K562 (cell line): ENCODE results near the gene USP49. TPM values are rescaled to one million over a fixed set of nuclear protein-coding genes. Genes with fewer than 3 reads are reported as not detected.

Experiments used
- ATAC-seq: fragments of 200-7000 bp; cut with Tn5 transposase; 3 replicates; pipeline ENCODE4 v1.9.1; 2020; ENCODE audit warnings: moderate library complexity
- BruUV-seq: library from RNA; stranded (reverse); fragments of 400-500 nt; replicated peaks from 2 replicates; lab custom pipeline; 2021; lab: Mats Ljungman, UMichigan
- CTCF ChIA-PET: fragments of 300-600 bp; formaldehyde crosslinking; extraction: SDS; loops from one replicate; lab custom pipeline; 2021; ENCODE audit warnings: low intra/inter-chr PET ratio; lab: Yijun Ruan, JAX
- POLR2A ChIA-PET: fragments of 300-600, 350-650 bp; sonication (Branson Sonifier 250); formaldehyde crosslinking; extraction: SDS; loops from one replicate; lab custom pipeline; 2021; ENCODE audit warnings: antibody characterized with exemption, inconsistent platforms; lab: Yijun Ruan, JAX
- DNase-seq, 4 experiments: peaks; one replicate each; pipeline versions ENCODE4 v3.0.0 to v3.0.0-alpha.2; 2011 to 2018; ENCODE audit warnings: low spot score in 3 of 4, mixed read lengths in 3 of 4; ENCODE audit errors: extremely low read depth in 1 of 4
- FAIRE-seq: peaks from 2 replicates; lab custom pipeline; 2011; peaks lifted over from hg19 to GRCh38; lab: Jason Lieb, UNC
- H2AFZ ChIP-seq: 2 replicates; pipeline ENCODE4 v1.6.0; 2011; ENCODE audit warnings: low read depth, low read length, control low read depth, inconsistent platforms
- H3K27ac ChIP-seq: fragments of 200-600 bp; 3 replicates; pipeline ENCODE4 v1.8.0; 2011; ENCODE audit warnings: low read depth, mild to moderate bottlenecking, control low read depth, inconsistent platforms, low read length, moderate library complexity, mixed read lengths; ENCODE audit errors: extremely low read depth
- H3K27me3 ChIP-seq, 2 experiments: fragments of 300-600 bp in 1 of 2; 2 replicates in 1 of 2; 3 replicates in 1 of 2; pipeline versions ENCODE4 v1.6.0 to v1.8.0; 2011; ENCODE audit warnings: inconsistent platforms in 2 of 2, low read length in 2 of 2, mild to moderate bottlenecking in 1 of 2, mixed read lengths in 1 of 2, moderate library complexity in 1 of 2; ENCODE audit not compliant: control insufficient read depth in 2 of 2, insufficient read depth in 2 of 2
- H3K36me3 ChIP-seq: fragments of 300-600 bp; 3 replicates; pipeline ENCODE4 v1.8.0; 2011; ENCODE audit warnings: mild to moderate bottlenecking, low read length, inconsistent platforms; ENCODE audit not compliant: control insufficient read depth, insufficient read depth
- H3K4me1 ChIP-seq, 2 experiments: fragments of 200-600 bp in 1 of 2; replicated peaks in 1 of 2; 2 replicates in 1 of 2; 3 replicates in 1 of 2; pipeline versions ENCODE4 v1.5.1 to v1.8.0; 2011; ENCODE audit warnings: inconsistent platforms in 2 of 2, low read length in 2 of 2, mild to moderate bottlenecking in 1 of 2, mixed read lengths in 1 of 2, moderate library complexity in 1 of 2; ENCODE audit not compliant: control insufficient read depth in 2 of 2, insufficient read depth in 2 of 2
- H3K4me2 ChIP-seq: 2 replicates; pipeline ENCODE4 v1.6.1; 2011; ENCODE audit warnings: low read length, control low read depth, inconsistent platforms, mixed read lengths; ENCODE audit not compliant: insufficient read depth
- H3K4me3 ChIP-seq: fragments of 200-600 bp; sonication (generic), shearing (Covaris generic); 2 replicates; pipeline ENCODE4 v1.5.1; 2016; ENCODE audit warnings: control low read depth, inconsistent platforms
- H3K79me2 ChIP-seq: fragments of 200-600 bp; 3 replicates; pipeline ENCODE4 v1.8.0; 2011; ENCODE audit warnings: low read length, inconsistent platforms; ENCODE audit not compliant: control insufficient read depth, insufficient read depth
- H3K9ac ChIP-seq, 2 experiments: 2 replicates each; pipeline versions ENCODE4 v1.6.0 to v1.6.1; 2011; ENCODE audit warnings: low read depth in 2 of 2, low read length in 2 of 2, control low read depth in 1 of 2, inconsistent platforms in 1 of 2, mild to moderate bottlenecking in 1 of 2, mixed read lengths in 1 of 2; ENCODE audit not compliant: insufficient read depth in 1 of 2
- H3K9me1 ChIP-seq: one replicate; pipeline ENCODE4 v1.6.0; 2011; ENCODE audit warnings: inconsistent platforms, mild to moderate bottlenecking, low read length, moderate library complexity; ENCODE audit not compliant: control insufficient read depth, insufficient read depth
- H3K9me3 ChIP-seq: replicated peaks from 2 replicates; pipeline ENCODE4 v1.5.1; 2011; ENCODE audit warnings: low read depth, low read length, inconsistent platforms; ENCODE audit not compliant: control insufficient read depth, insufficient read depth
- H4K20me1 ChIP-seq: replicated peaks from 2 replicates; pipeline ENCODE4 v1.6.1; 2011; ENCODE audit warnings: low read length, inconsistent platforms, mixed read lengths; ENCODE audit not compliant: control insufficient read depth, insufficient read depth
- CBX8 ChIP-seq: fragments of 200-600 bp; sonication (generic); IDR thresholded peaks from 2 replicates; pipeline ENCODE4 v1.6.1; 2012; ENCODE audit warnings: borderline replicate concordance, mixed run types, low read depth, mild to moderate bottlenecking, moderate library complexity, mixed read lengths, low read length, control low read depth, inconsistent platforms; ENCODE audit not compliant: poor library complexity, severe bottlenecking; ENCODE audit errors: extremely low read depth
- CEBPG ChIP-seq, 3 experiments: fragments of 200-800 bp in 1 of 3; sonication (Bioruptor generic) in 1 of 3; sonication (generic) in 1 of 3; formaldehyde crosslinking in 1 of 3; IDR thresholded peaks in 2 of 3; conservative IDR thresholded peaks in 1 of 3; 2 replicates each; pipeline versions ENCODE4 v1.6.1 to v1.8.0; 2016 to 2022; ENCODE audit warnings: missing compliant biosample characterization in 2 of 3, missing genetic modification characterization in 2 of 3, mild to moderate bottlenecking in 1 of 3, missing genetic modification reagents in 1 of 3
- DDX20 ChIP-seq: fragments of 450-650 bp; IDR thresholded peaks from 2 replicates; pipeline ENCODE4 v1.6.1; 2016; ENCODE audit warnings: missing genetic modification characterization, low read depth, mild to moderate bottlenecking, missing compliant biosample characterization, moderate library complexity
- HIVEP1 ChIP-seq: fragments of 250-450 bp; sonication (Bioruptor Pico); IDR thresholded peaks from 2 replicates; pipeline ENCODE4 v1.4.0; 2020; ENCODE audit warnings: mild to moderate bottlenecking
- PHTF2 ChIP-seq: fragments of 250-450 bp; sonication (Bioruptor Pico); IDR thresholded peaks from 2 replicates; pipeline ENCODE4 v1.5.0; 2021; ENCODE audit warnings: mild to moderate bottlenecking
- PRPF4 ChIP-seq: fragments of 200-400 bp; formaldehyde crosslinking; IDR thresholded peaks from one replicate; pipeline ENCODE4 v1.6.1; 2017; ENCODE audit warnings: low read length, low read depth, mild to moderate bottlenecking; ENCODE audit not compliant: insufficient read depth, poor library complexity, severe bottlenecking
- ZFX ChIP-seq: sonication (generic); formaldehyde crosslinking; IDR thresholded peaks from 2 replicates; pipeline ENCODE4 v1.8.0; 2022; ENCODE audit warnings: mild to moderate bottlenecking, missing genetic modification reagents, moderate library complexity
- ZNF507 ChIP-seq: conservative IDR thresholded peaks from 2 replicates; pipeline ENCODE4 v1.6.1; 2017; ENCODE audit warnings: missing genetic modification characterization, missing compliant biosample characterization
- WGBS: fragments of 100-300 bp; shearing (Covaris generic); methylation state at CpG from one replicate; pipeline ENCODE4 v1.1.6; 2016; ENCODE audit warnings: low coverage, mixed read lengths; ENCODE audit not compliant: insufficient coverage; ENCODE audit errors: missing lambda C conversion rate; 5-methylcytosine and 5-hydroxymethylcytosine counted together
- in situ Hi-C: fragments of 300-500 bp; cut with MboI; formaldehyde crosslinking; loops from 4 replicates; pipeline ENCODE4 v1.15.0; 2018; ENCODE audit warnings: inconsistent platforms, mixed read lengths
- intact Hi-C: fragments of 100-400 bp; cut with micrococcal nuclease; formaldehyde crosslinking; loops from 2 replicates; pipeline ENCODE4 v1.14.2; 2022
- polyA plus RNA-seq, 8 experiments: library from polyadenylated mRNA; depleted of rRNA in 4 of 8; stranded (reverse) in 5 of 8; unstranded in 3 of 8; fragments of >200 nt; fragmentation: Nextera tagmentation in 2 of 8; fragmentation: Illumina TruSeq in 1 of 8; extraction: Ambion mirVana in 2 of 8; extraction: Trizol in 1 of 8; gene quantifications; 2 replicates each; pipeline versions ENCODE4 v1.2.1 to v1.2.3, GENCODE V29; 2011 to 2014; ENCODE audit warnings: inconsistent platforms in 1 of 8, missing spikeins in 1 of 8
- total RNA-seq, 7 experiments: library from RNA; depleted of rRNA in 6 of 7; stranded (reverse); fragments of >200 nt in 6 of 7; fragmentation: Illumina TruSeq in 2 of 7; extraction: Trizol in 2 of 7; gene quantifications; 2 replicates each; pipeline versions ENCODE4 v1.2.1 to v1.2.3, GENCODE V29; 2011 to 2021; ENCODE audit warnings: low replicate concordance in 1 of 7
- TF ChIP-seq, protein P1 (sequence below): fragments of 450-650 bp; IDR thresholded peaks from 2 replicates; pipeline ENCODE4 v1.6.1; 2017; ENCODE audit warnings: antibody characterized with exemption

The USP49 gene
- total and polyA plus RNA-seq, 9 of the 15 experiments (the other 6 are each of a cell fraction or from before 2014, with no cell fraction given), result 1.0 to 9.9 (median 6.5) TPM

DNA sequence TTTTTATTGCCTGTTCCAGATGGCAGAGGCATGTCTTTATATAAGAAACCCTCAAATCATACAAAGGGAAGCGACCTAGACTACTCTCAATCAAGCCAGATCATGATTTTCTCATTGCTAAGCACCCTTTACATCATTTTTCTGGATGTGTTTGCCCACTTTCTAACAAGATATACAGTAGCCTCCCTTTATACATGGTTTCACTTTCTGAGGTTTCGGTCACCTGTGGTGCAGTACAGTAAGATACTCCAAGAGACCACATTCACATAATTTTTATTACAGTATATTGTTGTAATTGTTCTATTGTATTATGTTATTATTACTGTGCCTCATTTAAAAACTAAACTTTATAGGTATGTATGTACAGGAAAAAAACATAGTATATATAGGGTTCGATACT is 84.1 kb downstream of the USP49 start:
- H3K27me3 ChIP-seq, result no peaks in the 10 kb centered on the region
- POLR2A ChIA-PET, result no interaction called here
- no peak overlapping the region for H2AFZ ChIP-seq
- no peak for TF ChIP-seq DDX20 (tag)
- no peak for TF ChIP-seq CBX8
- TF ChIP-seq PRPF4, result no peak
- TF ChIP-seq, protein P1, sequence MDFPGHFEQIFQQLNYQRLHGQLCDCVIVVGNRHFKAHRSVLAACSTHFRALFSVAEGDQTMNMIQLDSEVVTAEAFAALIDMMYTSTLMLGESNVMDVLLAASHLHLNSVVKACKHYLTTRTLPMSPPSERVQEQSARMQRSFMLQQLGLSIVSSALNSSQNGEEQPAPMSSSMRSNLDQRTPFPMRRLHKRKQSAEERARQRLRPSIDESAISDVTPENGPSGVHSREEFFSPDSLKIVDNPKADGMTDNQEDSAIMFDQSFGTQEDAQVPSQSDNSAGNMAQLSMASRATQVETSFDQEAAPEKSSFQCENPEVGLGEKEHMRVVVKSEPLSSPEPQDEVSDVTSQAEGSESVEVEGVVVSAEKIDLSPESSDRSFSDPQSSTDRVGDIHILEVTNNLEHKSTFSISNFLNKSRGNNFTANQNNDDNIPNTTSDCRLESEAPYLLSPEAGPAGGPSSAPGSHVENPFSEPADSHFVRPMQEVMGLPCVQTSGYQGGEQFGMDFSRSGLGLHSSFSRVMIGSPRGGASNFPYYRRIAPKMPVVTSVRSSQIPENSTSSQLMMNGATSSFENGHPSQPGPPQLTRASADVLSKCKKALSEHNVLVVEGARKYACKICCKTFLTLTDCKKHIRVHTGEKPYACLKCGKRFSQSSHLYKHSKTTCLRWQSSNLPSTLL, result no peak
- TF ChIP-seq ZFX, result no peak
- no peak for TF ChIP-seq CEBPG (CRISPR knock-in tag; IDR thresholded peaks at IDR 0.05)
- TF ChIP-seq CEBPG (tag; conservative IDR thresholded peaks at IDR 0.05 in 1 of 2, IDR thresholded peaks at IDR 0.05 in 1 of 2), result no peak
- no peak for TF ChIP-seq PHTF2 (CRISPR knock-in tag)
- no peak for TF ChIP-seq ZNF507 (tag)
- no peak for TF ChIP-seq HIVEP1 (CRISPR knock-in tag)
- TF ChIP-seq, all 486 proteins: peak for 0
- Histone ChIP-seq H3K4me2 (no peak overlapping the region), H4K20me1 (no peaks in the 10 kb centered on the region), H3K79me2 (no peaks in the 10 kb centered on the region), H3K4me1 (peaks cover 0 to 2% of the 10 kb centered on the region in 2 experiments; a peak in 1 of 5 replicates), H3K9ac (no peak overlapping the region), H3K9me1 (no peaks in the 10 kb centered on the region), H3K27ac (no peak overlapping the region), H3K4me3 (no peak overlapping the region), H3K9me3 (no peaks in the 10 kb centered on the region), H3K36me3 (no peaks in the 10 kb centered on the region; the same call in 2 of the 3 replicates)
- 90% methylated on average over 3 of the region's 3 CpGs for WGBS
- BruUV-seq, result no TSS peak
- FAIRE-seq, result no peak
- intact Hi-C loops (no loop called here), in situ Hi-C loops (no loop called here)
- DNase-seq, result no peak
- CTCF ChIA-PET, result no interaction called here
- no peak for ATAC-seq
